MM.1S (cell line): ENCODE results near the gene PMIS2.

ENCODE experiments used
- DNase-seq: peaks from one replicate; pipeline ENCODE4 v3.0.0-alpha.2; 2015
- H2AFZ ChIP-seq: fragments of 300-600 bp; sonication (generic); 2 replicates; pipeline ENCODE4 v1.6.0; 2016; ENCODE audit warnings: antibody characterized with exemption, low read length
- H3F3A ChIP-seq: fragments of 300-600 bp; sonication (generic); 2 replicates; pipeline ENCODE4 v1.6.1; 2016; ENCODE audit warnings: mild to moderate bottlenecking, antibody characterized with exemption, low read length, moderate library complexity, mixed read lengths; ENCODE audit not compliant: insufficient read depth
- H3K27ac ChIP-seq: fragments of 300-600 bp; sonication (generic); 2 replicates; pipeline ENCODE4 v1.5.1; 2016; ENCODE audit warnings: mild to moderate bottlenecking, low read length
- H3K27me3 ChIP-seq: fragments of 300-600 bp; sonication (generic); replicated peaks from 2 replicates; pipeline ENCODE4 v1.6.0; 2016; ENCODE audit warnings: low read length; ENCODE audit not compliant: insufficient read depth
- H3K36me3 ChIP-seq: fragments of 300-600 bp; sonication (generic); replicated peaks from 2 replicates; pipeline ENCODE4 v1.6.1; 2016; ENCODE audit warnings: mild to moderate bottlenecking, low read length, mixed read lengths; ENCODE audit not compliant: insufficient read depth
- H3K4me1 ChIP-seq: fragments of 300-600 bp; sonication (generic); 2 replicates; pipeline ENCODE4 v1.6.1; 2016; ENCODE audit warnings: low read length, mixed read lengths
- H3K4me2 ChIP-seq: fragments of 300-600 bp; sonication (generic); 2 replicates; pipeline ENCODE4 v1.6.0; 2016; ENCODE audit warnings: low read depth, low read length
- H3K4me3 ChIP-seq: fragments of 300-600 bp; sonication (generic); 2 replicates; pipeline ENCODE4 v1.5.1; 2016; ENCODE audit warnings: low read length, mixed read lengths
- H3K79me2 ChIP-seq: fragments of 300-600 bp; sonication (generic); 2 replicates; pipeline ENCODE4 v1.6.1; 2016; ENCODE audit warnings: mixed run types, low read length, mixed read lengths
- H3K9ac ChIP-seq: fragments of 300-600 bp; sonication (generic); 2 replicates; pipeline ENCODE4 v1.6.1; 2016; ENCODE audit warnings: low read length, mixed read lengths
- H3K9me2 ChIP-seq: fragments of 300-600 bp; sonication (generic); replicated peaks from 2 replicates; pipeline ENCODE4 v1.6.1; 2016; ENCODE audit warnings: mild to moderate bottlenecking, low read length, mixed read lengths; ENCODE audit not compliant: insufficient read depth
- H3K9me3 ChIP-seq: fragments of 300-600 bp; sonication (generic); replicated peaks from 2 replicates; pipeline ENCODE4 v1.6.1; 2016; ENCODE audit warnings: mild to moderate bottlenecking, low read length, mixed read lengths; ENCODE audit not compliant: insufficient read depth
- H4K20me1 ChIP-seq: fragments of 300-600 bp; sonication (generic); 2 replicates; pipeline ENCODE4 v1.6.1; 2016; ENCODE audit warnings: mild to moderate bottlenecking, low read length, moderate library complexity, mixed read lengths; ENCODE audit not compliant: insufficient read depth
- CTCF ChIP-seq: fragments of 300-600 bp; sonication (generic); IDR thresholded peaks from 2 replicates; pipeline ENCODE4 v1.5.1; 2016; ENCODE audit warnings: antibody characterized with exemption, low read length, mixed read lengths
- EZH2 ChIP-seq: fragments of 300-600 bp; sonication (generic); optimal IDR thresholded peaks from 2 replicates; pipeline ENCODE3; 2017; ENCODE audit warnings: low read depth, mild to moderate bottlenecking, antibody characterized with exemption, low read length, mixed read lengths
- EZH2phosphoT487 ChIP-seq: fragments of 300-600 bp; sonication (generic); IDR thresholded peaks from 2 replicates; pipeline ENCODE4 v1.6.1; 2018; ENCODE audit warnings: antibody characterized with exemption, low read length

The PMIS2 gene

DNA sequence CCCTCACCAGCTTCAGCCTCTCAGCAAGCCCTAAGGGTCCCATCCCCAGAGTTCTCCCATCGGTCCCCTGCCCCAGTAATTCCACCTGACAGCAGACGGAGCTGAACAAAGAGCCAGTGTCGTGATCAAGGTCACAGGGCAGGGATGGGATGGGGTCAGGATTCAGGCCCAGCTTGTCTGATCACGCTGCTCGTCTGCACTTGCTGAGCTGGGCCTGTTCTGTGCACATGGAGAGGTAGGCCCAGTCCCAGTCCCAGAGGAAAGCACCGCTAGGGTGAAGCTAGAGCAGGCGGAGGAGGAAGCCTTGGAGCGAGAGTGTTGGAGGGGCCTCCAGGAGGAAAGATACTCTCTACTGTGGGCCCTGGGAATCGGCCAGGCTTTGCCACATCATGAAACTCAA is 35.7 kb downstream of the PMIS2 start:
- no peak for DNase-seq
- H2AFZ ChIP-seq, result no peak overlapping the region
- H3K27me3 ChIP-seq, result no peaks in the 10 kb centered on the region
- no peaks in the 10 kb centered on the region for H3K9me3 ChIP-seq
- no peak overlapping the region for H3K4me3 ChIP-seq
- TF ChIP-seq CTCF (no peak), EZH2phosphoT487 (no peak), EZH2 (no peak)
- no peak overlapping the region for H3K4me2 ChIP-seq
- no peaks in the 10 kb centered on the region for H3K9me2 ChIP-seq
- no peak overlapping the region for H3K27ac ChIP-seq
- no peaks in the 10 kb centered on the region for H3K4me1 ChIP-seq
- no peak overlapping the region for H3K9ac ChIP-seq
- no peaks in the 10 kb centered on the region for H3K36me3 ChIP-seq
- H3F3A ChIP-seq, result peaks cover 2% of the 10 kb centered on the region; the same call in 1 of the 2 replicates
- no peaks in the 10 kb centered on the region for H4K20me1 ChIP-seq
- H3K79me2 ChIP-seq, result no peaks in the 10 kb centered on the region

DNA sequence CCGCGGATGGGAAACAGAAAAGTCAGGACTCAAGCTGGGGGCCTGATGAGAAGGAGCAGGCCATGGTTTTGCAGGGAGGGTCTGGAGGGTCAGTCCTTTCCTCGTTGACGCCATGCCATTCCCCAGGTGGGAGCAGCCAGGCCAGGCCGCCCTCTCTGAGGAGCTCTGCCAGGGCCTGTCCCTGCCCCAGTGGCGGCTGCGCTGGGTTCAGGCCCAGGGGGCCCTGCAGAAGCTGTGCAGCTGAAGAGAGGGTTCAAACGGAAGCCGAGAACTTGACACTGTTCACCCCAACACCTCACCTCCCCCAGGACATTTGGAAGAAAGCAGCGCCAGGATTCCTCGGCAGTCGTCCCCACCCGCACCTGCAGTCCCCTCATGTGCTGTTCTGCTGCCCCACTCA is 36.8 kb downstream of the PMIS2 start:
- H3K36me3 ChIP-seq, result no peaks in the 10 kb centered on the region
- DNase-seq, result no peak
- no peaks in the 10 kb centered on the region for H3K9me2 ChIP-seq
- no peaks in the 10 kb centered on the region for H4K20me1 ChIP-seq
- TF ChIP-seq CTCF (no peak), EZH2 (no peak), EZH2phosphoT487 (no peak)
- no peaks in the 10 kb centered on the region for H3K27me3 ChIP-seq
- no peak overlapping the region for H2AFZ ChIP-seq
- no peaks in the 10 kb centered on the region for H3K79me2 ChIP-seq
- no peak overlapping the region for H3K9ac ChIP-seq
- no peak overlapping the region for H3K4me3 ChIP-seq
- no peak overlapping the region for H3K4me2 ChIP-seq
- H3K4me1 ChIP-seq, result no peaks in the 10 kb centered on the region
- peaks cover 2% of the 10 kb centered on the region; the same call in 1 of the 2 replicates for H3F3A ChIP-seq
- H3K9me3 ChIP-seq, result no peaks in the 10 kb centered on the region
- no peak overlapping the region for H3K27ac ChIP-seq

DNA sequence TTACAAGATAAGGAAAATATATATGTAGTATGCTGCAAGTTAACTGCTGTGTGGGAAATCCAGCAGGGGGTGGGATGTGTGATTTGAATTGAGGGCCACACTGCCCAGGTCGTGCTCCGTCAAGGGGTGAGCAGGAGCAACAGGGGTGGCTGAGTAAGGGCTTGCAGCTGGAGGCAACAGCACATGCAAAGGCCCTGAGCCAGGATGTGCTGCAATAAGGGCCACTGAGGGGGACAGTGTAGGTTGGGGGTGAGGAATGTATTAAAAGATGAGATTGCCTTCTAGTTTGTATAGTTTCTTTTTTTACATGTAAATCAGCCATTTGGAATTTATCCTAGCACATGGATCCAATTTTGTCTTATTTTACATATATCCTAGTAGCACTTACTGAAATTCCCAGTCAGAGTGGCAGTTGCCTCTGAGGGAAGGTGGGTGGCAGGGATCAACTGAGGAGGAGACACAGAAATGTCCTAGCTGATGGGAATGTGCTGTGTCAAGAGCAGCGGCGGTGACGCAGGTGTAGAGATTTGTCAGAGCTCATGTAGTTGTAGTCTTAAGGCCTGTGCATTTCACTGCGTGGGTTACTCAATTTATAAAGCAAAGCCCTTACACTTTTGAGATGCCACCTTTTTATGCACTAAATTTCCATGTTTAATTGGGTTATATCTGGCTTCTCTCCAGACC is 37.5 kb downstream of the PMIS2 start:
- Histone ChIP-seq H3K4me2 (no peak overlapping the region), H3K9ac (no peak overlapping the region), H3K27ac (no peak overlapping the region), H3K79me2 (no peaks in the 10 kb centered on the region), H3K4me1 (no peaks in the 10 kb centered on the region), H3F3A (peaks cover 2% of the 10 kb centered on the region; the same call in 1 of the 2 replicates), H3K36me3 (no peaks in the 10 kb centered on the region), H4K20me1 (no peaks in the 10 kb centered on the region), H2AFZ (no peak overlapping the region), H3K9me3 (no peaks in the 10 kb centered on the region), H3K27me3 (no peaks in the 10 kb centered on the region), H3K4me3 (no peak overlapping the region), H3K9me2 (no peaks in the 10 kb centered on the region)
- no peak for DNase-seq
- TF ChIP-seq EZH2, result no peak
- TF ChIP-seq EZH2phosphoT487, result no peak
- no peak for TF ChIP-seq CTCF
